Activated T-cell treated with anti-CD3 and anti-CD28 coated beads, Interleukin-2, amount 50 U/mL, for 4 hours (primary cell): ENCODE measurements around the gene ASCL1. TPM values are rescaled to one million over a fixed set of nuclear protein-coding genes. Genes with fewer than 3 reads are reported as not detected.
A peak's percentile ranks its signal among the peaks of the same experiment; 100 is the strongest.

Experiments
- ATAC-seq, 2 donors: fragments of 200-7000 bp; cut with Tn5 transposase; one replicate each; pipeline ENCODE4 v1.10.0; 2021
- DNase-seq: peaks from one replicate; pipeline ENCODE4 v3.0.0-alpha.2; 2020
- H3K27me3 Mint-ChIP-seq: one replicate; pipeline ENCODE4 v1.8.0; 2021; ENCODE audit warnings: low read depth, mixed read lengths
- H3K36me3 Mint-ChIP-seq: one replicate; pipeline ENCODE4 v1.8.0; 2022; ENCODE audit warnings: mixed read lengths; ENCODE audit not compliant: insufficient read depth
- H3K4me1 Mint-ChIP-seq: one replicate; pipeline ENCODE4 v1.8.0; 2021; ENCODE audit warnings: low read depth, mixed read lengths
- H3K4me3 Mint-ChIP-seq: one replicate; pipeline ENCODE4 v1.8.0; 2021; ENCODE audit warnings: mild to moderate bottlenecking, moderate library complexity, mixed read lengths
- H3K9me3 Mint-ChIP-seq: one replicate; pipeline ENCODE4 v1.8.0; 2021; ENCODE audit warnings: mixed read lengths
- total RNA-seq, 3 donors: library from RNA; stranded (reverse); gene quantifications; one replicate each; pipeline ENCODE4 v1.2.1, GENCODE V29; 2021

Gene ASCL1
- total RNA-seq, 3 donors from 2014 or later: not detected

DNA sequence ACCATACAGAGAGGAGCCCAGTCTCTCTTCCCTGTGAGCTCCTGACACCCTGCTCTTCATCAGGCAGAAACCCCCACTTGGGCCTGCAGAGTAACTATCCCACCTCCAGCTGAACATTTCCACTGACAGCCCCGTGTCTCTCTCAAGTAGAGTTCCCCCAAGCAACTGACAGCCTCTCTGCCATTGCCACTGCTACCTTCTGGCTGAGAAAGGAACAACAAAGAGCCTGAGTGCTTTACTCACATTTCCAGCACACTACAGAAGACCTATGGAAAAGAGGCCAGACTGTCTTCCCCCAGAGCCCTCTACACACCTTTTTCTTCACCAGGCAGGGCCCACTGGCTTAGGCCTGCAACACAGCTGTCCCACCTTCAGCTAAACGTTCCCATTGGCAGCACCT is 18.4 kb upstream of the ASCL1 start:
- Mint-ChIP-seq H3K4me3 (no peak overlapping the region), H3K36me3 (no peaks in the 10 kb centered on the region), H3K9me3 (no peaks in the 10 kb centered on the region), H3K27me3 (peaks cover 14% of the 10 kb centered on the region), H3K4me1 (no peaks in the 10 kb centered on the region)
- DNase-seq (no peak), ATAC-seq (no peak)

DNA sequence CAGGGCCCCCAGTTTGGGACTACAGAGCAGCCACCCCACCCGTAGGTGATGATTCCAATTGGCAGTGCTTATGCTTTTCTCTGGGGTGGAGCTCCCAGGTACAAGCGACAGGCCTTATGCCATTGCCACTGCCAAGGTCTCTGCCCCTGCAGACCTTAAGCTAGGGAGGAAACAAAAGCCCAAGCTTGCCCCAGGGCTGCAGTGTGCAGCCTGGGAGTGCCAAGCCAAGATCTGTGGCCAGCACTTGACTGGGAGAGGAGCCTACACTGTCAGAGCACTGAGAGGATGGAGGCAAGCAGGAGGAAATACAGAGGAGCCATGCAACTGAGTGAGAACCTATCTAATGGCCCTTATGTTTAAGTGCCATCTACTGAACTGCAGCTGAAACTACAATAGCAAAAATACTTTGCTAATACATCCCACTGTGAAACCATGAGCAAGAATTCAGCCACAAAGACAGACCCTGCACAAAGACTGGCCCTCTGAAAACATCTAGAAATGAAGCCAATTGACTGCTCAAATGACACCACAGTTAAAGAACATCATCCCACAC is 17.7 kb upstream of the ASCL1 start:
- DNase-seq: no peak
- Mint-ChIP-seq H3K36me3 (no peaks in the 10 kb centered on the region), H3K27me3 (peaks cover 14% of the 10 kb centered on the region), H3K9me3 (no peaks in the 10 kb centered on the region), H3K4me3 (no peak overlapping the region), H3K4me1 (no peaks in the 10 kb centered on the region)
- ATAC-seq: no peak

GRCh38 chr12:102946042-102946441 is 11.4 kb upstream of the ASCL1 start:
- no peak for DNase-seq
- H3K27me3 Mint-ChIP-seq: peaks cover 39% of the 10 kb centered on the region
- H3K9me3 Mint-ChIP-seq: no peaks in the 10 kb centered on the region
- H3K4me1 Mint-ChIP-seq: peaks cover 4% of the 10 kb centered on the region
- H3K36me3 Mint-ChIP-seq: no peaks in the 10 kb centered on the region
- no peak overlapping the region for H3K4me3 Mint-ChIP-seq
- ATAC-seq: no peak

DNA sequence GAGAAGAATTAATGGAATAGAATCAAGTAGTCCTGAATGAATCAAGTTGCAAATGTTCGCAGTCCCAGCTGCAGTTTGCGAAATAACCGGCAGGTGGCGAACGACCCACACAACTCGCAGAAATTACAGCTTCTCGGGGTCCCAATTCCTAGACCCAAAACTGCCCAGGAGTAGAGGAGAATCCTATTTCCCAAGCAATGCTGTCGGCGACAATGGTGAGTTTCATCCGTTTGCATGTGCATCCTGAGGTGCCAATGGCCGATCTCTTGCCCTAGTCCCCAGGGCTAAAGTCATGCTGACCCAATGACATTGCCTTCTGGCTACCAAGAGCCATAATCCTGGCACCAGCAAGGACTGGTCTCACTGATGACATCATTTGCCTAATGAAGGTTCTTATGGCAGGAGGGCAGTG is 8.5 kb upstream of the ASCL1 start:
- H3K4me3 Mint-ChIP-seq: no peak overlapping the region
- ATAC-seq: no peak

DNA sequence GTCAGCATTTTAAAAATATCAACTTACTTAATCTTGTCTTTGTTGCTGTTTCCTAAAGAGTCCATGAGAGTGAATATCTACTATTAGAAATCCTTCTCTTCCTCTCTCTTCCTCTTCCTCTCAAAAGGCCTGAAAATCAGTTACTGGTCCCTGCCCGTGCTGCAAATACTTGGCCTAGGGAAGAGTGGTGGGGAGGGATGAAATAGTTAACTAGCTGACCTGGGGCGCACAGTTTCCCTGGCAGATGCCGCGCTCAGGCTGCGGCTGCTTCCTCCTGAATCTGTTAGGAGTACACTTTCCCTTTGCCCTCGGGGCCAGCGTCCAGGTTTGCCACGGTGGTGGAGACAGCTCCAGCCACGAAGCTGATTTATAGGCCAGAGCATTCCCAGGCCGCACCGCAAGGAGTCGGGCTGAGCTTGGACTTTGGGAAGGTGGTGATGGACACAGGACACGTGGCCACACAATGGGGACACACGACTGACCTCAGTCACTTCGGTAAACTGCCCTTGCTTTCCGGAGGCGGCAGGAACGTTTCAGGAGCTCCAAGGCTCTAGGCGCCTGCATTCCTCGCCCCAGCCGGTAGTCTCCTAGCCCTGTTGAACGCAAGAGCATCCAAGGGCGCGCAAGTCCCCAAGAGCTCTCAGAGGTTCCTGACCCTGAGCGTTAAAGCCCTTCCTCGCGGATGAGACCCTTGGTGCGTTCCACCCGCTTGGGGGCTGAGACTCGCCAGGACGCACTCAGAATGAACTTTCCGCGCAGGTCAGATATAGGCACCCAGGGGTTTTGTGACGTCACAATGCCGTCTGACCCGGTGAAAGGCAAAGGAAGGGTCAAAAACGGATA is 7.1 kb upstream of the ASCL1 start:
- Mint-ChIP-seq H3K9me3 (no peaks in the 10 kb centered on the region), H3K27me3 (peaks cover 68% of the 10 kb centered on the region), H3K4me3 (no peak overlapping the region), H3K36me3 (no peaks in the 10 kb centered on the region), H3K4me1 (peaks cover 4% of the 10 kb centered on the region)
- no peak for DNase-seq
- peak in 1 of 2 donors; percentile 27 for ATAC-seq

More for the DNA sequence above, 8.5 kb upstream of the ASCL1 start:
- Mint-ChIP-seq H3K9me3 (no peaks in the 10 kb centered on the region), H3K4me1 (peaks cover 4% of the 10 kb centered on the region), H3K27me3 (peaks cover 55% of the 10 kb centered on the region), H3K36me3 (no peaks in the 10 kb centered on the region)
- DNase-seq: peak; percentile 43

DNA sequence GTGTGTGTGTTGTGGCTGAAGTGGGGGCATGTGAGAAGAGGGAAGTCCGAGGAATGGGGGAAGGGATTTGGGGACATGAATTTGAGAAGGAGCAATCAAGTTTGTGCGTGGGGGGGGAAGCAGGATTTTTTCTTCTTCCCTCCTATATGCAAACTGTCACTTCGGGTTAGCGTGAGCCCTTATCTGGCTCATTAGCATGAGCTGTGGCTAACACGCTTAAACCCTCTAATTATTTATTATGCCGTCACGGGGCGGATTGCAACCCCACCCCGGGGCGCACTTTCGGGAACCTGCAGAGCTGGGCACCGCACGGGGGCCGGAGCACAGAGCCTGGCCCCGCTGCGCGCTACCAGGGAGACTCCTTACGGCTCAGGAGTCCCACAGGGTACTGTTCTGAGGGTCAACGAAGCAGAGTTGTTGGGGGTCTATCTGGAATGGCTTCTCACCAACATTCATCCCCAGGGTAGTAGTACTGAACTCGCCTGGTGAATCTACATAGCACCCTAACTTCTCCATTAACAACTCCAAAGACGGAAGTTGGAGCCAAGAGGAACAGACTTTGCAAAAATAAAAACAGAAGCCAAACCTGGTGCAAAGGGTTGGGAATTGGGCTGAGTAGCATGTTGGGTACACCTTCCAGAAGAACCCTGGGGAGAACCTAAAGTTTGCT is 6.4 kb upstream of the ASCL1 start:
- ATAC-seq (no peak), DNase-seq (no peak)
- no peak overlapping the region for H3K4me3 Mint-ChIP-seq
- peaks cover 76% of the 10 kb centered on the region for H3K27me3 Mint-ChIP-seq
- no peaks in the 10 kb centered on the region for H3K9me3 Mint-ChIP-seq
- peaks cover 6% of the 10 kb centered on the region for H3K4me1 Mint-ChIP-seq
- H3K36me3 Mint-ChIP-seq: no peaks in the 10 kb centered on the region

DNA sequence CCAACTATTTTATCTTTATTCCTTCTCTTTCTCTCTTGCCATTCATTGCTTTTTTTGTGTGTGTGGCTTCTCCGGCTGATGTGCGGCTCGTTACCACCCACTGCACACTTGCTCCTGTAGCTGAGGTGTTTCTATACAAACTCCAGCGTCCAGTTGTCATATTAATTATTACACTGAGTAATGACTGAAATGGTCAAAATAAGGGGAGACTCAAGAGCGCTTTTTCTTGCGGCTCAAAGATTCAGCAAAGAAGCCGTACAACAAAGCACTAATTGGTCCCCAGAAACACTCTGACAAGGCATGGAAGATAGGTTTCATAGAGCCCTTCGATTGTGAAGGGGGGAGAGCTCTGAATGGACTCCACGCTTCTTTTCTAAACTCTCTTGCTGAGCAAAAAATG is 5.6 kb upstream of the ASCL1 start:
- ATAC-seq (no peak), DNase-seq (no peak)
- no peaks in the 10 kb centered on the region for H3K9me3 Mint-ChIP-seq
- H3K4me3 Mint-ChIP-seq: no peak overlapping the region
- peaks cover 6% of the 10 kb centered on the region for H3K4me1 Mint-ChIP-seq
- no peaks in the 10 kb centered on the region for H3K36me3 Mint-ChIP-seq
- peaks cover 76% of the 10 kb centered on the region for H3K27me3 Mint-ChIP-seq

- H3K4me1 Mint-ChIP-seq: peaks cover 12% of the 10 kb centered on the region
- ATAC-seq: no peak
Measured at GRCh38 chr12:102953221-102953620, 4.3 kb upstream of the ASCL1 start.

DNA sequence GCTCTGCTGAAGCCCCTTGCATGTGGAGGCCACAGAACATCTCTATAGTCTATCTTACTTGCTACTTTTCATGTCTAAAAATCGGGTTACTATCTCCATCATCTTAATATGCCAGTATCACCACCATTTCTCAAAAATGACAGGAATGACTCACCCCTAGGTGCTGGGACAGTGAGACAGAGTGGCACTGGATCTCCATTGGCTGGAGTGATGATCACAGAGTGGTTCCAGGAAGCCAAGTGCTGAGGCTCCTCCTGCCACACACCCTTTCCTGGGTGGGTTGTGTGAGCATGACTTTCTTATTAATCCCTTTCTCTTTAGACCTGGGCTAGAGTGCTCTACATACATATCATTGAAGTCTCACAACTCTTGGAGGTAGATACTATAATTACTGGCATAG is 3.3 kb upstream of the ASCL1 start:
- DNase-seq (no peak), ATAC-seq (peak; percentile 49 to 62)
- Mint-ChIP-seq H3K36me3 (no peaks in the 10 kb centered on the region), H3K27me3 (peaks cover 77% of the 10 kb centered on the region), H3K4me3 (no peak overlapping the region), H3K9me3 (no peaks in the 10 kb centered on the region), H3K4me1 (peaks cover 14% of the 10 kb centered on the region)

More at GRCh38 chr12:102953221-102953620, 4.3 kb upstream of the ASCL1 start:
- Mint-ChIP-seq H3K27me3 (peaks cover 74% of the 10 kb centered on the region), H3K9me3 (no peaks in the 10 kb centered on the region), H3K4me3 (no peak overlapping the region), H3K36me3 (no peaks in the 10 kb centered on the region)
- DNase-seq: no peak

DNA sequence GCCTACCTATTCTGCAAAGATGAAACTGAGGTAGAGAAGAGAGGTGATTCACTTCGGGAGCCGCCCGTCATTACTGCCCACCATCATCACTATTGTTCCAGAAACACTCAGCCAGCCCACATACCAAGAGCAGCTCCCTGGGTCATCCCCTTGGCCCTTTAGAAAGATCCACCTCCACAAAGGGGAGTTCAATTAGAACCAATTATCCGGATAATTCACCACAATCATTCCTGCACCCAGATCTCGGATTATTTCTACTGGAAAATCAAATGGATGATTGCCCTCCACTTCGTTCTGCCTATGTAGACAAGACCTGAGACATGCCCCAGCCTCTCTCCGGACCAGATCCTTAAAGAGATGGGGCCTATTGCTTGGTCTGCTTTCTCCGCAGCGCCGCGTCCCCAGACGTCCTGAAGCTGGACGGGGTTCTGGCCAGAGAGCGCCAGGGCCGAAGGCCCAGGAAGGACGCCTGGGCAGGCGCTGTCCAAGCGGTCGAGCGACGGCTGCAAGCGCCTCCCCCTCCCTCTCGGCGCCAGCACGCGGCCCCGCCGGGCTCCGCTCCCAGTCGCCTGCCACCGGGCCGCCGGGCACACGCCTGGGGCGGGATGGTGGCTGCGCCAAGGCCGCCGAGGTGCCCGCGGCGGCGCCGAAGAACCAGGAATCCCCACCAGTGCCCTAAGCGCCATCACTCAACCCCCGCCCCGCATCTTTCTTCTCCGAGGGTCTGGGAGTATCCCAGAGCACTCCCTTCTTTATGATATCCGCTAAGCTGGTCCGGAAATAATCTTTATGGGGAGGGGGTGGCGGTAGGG is 1.3 kb upstream of the ASCL1 start:
- H3K36me3 Mint-ChIP-seq: no peaks in the 10 kb centered on the region

GRCh38 chr12:102956738-102957327 is 641 bp upstream of the ASCL1 start:
- Mint-ChIP-seq H3K4me3 (peak overlapping the region; percentile 16), H3K9me3 (no peaks in the 10 kb centered on the region), H3K4me1 (peaks cover 10% of the 10 kb centered on the region), H3K27me3 (peaks cover 79% of the 10 kb centered on the region), H3K36me3 (no peaks in the 10 kb centered on the region)
- no peak for ATAC-seq
- no peak for DNase-seq

More for the DNA sequence above, 1.3 kb upstream of the ASCL1 start:
- no peaks in the 10 kb centered on the region for H3K9me3 Mint-ChIP-seq
- H3K4me1 Mint-ChIP-seq: peaks cover 10% of the 10 kb centered on the region
- ATAC-seq (no peak), DNase-seq (no peak)
- no peak overlapping the region for H3K4me3 Mint-ChIP-seq
- H3K27me3 Mint-ChIP-seq: peaks cover 76% of the 10 kb centered on the region

DNA sequence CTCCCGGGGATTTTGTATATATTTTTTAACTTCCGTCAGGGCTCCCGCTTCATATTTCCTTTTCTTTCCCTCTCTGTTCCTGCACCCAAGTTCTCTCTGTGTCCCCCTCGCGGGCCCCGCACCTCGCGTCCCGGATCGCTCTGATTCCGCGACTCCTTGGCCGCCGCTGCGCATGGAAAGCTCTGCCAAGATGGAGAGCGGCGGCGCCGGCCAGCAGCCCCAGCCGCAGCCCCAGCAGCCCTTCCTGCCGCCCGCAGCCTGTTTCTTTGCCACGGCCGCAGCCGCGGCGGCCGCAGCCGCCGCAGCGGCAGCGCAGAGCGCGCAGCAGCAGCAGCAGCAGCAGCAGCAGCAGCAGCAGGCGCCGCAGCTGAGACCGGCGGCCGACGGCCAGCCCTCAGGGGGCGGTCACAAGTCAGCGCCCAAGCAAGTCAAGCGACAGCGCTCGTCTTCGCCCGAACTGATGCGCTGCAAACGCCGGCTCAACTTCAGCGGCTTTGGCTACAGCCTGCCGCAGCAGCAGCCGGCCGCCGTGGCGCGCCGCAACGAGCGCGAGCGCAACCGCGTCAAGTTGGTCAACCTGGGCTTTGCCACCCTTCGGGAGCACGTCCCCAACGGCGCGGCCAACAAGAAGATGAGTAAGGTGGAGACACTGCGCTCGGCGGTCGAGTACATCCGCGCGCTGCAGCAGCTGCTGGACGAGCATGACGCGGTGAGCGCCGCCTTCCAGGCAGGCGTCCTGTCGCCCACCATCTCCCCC is 777 bp downstream of the ASCL1 start:
- ATAC-seq (peak; percentile 22 to 38), DNase-seq (no peak)
- peaks cover 15% of the 10 kb centered on the region for H3K4me1 Mint-ChIP-seq
- peak overlapping the region; percentile 71 for H3K4me3 Mint-ChIP-seq
- H3K9me3 Mint-ChIP-seq: peaks cover under 1% of the 10 kb centered on the region
- peaks cover 86% of the 10 kb centered on the region for H3K27me3 Mint-ChIP-seq
- H3K36me3 Mint-ChIP-seq: no peaks in the 10 kb centered on the region

DNA sequence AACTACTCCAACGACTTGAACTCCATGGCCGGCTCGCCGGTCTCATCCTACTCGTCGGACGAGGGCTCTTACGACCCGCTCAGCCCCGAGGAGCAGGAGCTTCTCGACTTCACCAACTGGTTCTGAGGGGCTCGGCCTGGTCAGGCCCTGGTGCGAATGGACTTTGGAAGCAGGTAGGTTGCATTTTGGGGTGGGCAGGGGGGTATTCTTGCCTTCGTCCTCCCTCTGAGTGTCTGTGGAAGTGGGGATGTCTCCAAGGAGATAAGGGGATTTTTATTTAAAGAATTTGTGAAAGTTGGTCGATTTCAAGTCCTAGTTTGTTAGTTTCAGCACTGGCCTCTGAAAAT is 1.3 kb downstream of the ASCL1 start:
- DNase-seq: no peak
- Mint-ChIP-seq H3K4me3 (no peak overlapping the region), H3K27me3 (peaks cover 87% of the 10 kb centered on the region), H3K9me3 (peaks cover 6% of the 10 kb centered on the region), H3K36me3 (no peaks in the 10 kb centered on the region), H3K4me1 (peaks cover 15% of the 10 kb centered on the region)
- ATAC-seq: no peak
